Tibial artery (tissue), 4 donors: ENCODE measurements around the gene GAK.

Experiments used
- DNase-seq, 2 donors: peaks; one replicate each; pipeline ENCODE4 v3.0.0-alpha.2; 2019
- H3K27ac ChIP-seq, 2 donors: fragments of 200-600 bp; sonication (generic) in 1 of 2; 1 replicate in 1 of 2; 2 replicates in 1 of 2; pipeline ENCODE4 v1.5.1; 2018 to 2019; ENCODE audit warnings: mild to moderate bottlenecking in 1 of 2
- H3K27me3 ChIP-seq, 2 donors: fragments of 200-600 bp; sonication (generic) in 1 of 2; one replicate each; pipeline versions ENCODE4 v1.5.1 to v1.6.0; 2016 to 2019
- H3K36me3 ChIP-seq, 3 donors: fragments of 200-600 bp; sonication (generic) in 2 of 3; one replicate each; pipeline ENCODE4 v1.5.1; 2016 to 2019; ENCODE audit warnings: mild to moderate bottlenecking in 2 of 3
- H3K4me1 ChIP-seq, 4 donors: fragments of 200-600 bp; sonication (generic) in 2 of 4; 1 replicate in 3 of 4; 2 replicates in 1 of 4; pipeline ENCODE4 v1.5.1; 2016 to 2019
- H3K4me3 ChIP-seq, 2 donors: fragments of 200-600 bp; sonication (generic) in 1 of 2; 1 replicate in 1 of 2; 2 replicates in 1 of 2; pipeline ENCODE4 v1.5.1; 2018 to 2019; ENCODE audit warnings: mild to moderate bottlenecking in 2 of 2
- H3K9me3 ChIP-seq, 3 donors: fragments of 200-600 bp; sonication (generic) in 1 of 3; one replicate each; pipeline ENCODE4 v1.5.1; 2016 to 2019
- intact Hi-C: fragments of 100-400 bp; cut with DNase I; formaldehyde crosslinking; loops from one replicate; pipeline ENCODE4 v1.15.0; 2023; ENCODE audit warnings: low total_unique reads
- TF ChIP-seq, protein P1 (sequence below), 2 experiments: fragments of 200-600 bp in 1 of 2; fragments of 450-650 bp in 1 of 2; IDR thresholded peaks; one replicate each; pipeline ENCODE4 v1.5.1; 2017 to 2019; ENCODE audit warnings: antibody characterized with exemption in 2 of 2, mild to moderate bottlenecking in 1 of 2, moderate library complexity in 1 of 2

The GAK gene

DNA sequence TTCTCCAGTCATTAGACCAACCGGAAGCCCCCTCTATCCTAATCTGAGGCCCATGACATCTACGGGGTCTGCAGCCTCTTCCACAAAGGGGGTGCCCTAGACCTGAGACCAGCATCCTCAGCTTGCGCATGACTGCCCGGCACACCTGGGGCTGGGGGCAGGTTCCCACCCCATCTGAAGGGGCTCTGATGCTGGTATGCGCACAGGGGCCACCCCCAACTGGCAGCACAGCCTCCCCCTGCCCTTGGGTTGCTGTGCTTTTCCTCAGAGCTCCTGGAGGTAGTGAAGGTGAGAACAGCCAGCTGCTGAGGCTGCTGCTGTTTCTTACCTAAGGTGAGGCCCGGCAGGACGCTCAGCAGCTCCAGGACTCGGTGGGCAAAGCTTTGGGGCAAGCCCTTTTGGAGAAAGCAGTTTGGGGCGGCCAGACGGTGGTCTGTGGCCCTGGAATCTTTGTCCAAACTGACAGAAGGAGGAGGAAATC lies 87.3 kb downstream of the GAK start:
- TF ChIP-seq, protein P1, sequence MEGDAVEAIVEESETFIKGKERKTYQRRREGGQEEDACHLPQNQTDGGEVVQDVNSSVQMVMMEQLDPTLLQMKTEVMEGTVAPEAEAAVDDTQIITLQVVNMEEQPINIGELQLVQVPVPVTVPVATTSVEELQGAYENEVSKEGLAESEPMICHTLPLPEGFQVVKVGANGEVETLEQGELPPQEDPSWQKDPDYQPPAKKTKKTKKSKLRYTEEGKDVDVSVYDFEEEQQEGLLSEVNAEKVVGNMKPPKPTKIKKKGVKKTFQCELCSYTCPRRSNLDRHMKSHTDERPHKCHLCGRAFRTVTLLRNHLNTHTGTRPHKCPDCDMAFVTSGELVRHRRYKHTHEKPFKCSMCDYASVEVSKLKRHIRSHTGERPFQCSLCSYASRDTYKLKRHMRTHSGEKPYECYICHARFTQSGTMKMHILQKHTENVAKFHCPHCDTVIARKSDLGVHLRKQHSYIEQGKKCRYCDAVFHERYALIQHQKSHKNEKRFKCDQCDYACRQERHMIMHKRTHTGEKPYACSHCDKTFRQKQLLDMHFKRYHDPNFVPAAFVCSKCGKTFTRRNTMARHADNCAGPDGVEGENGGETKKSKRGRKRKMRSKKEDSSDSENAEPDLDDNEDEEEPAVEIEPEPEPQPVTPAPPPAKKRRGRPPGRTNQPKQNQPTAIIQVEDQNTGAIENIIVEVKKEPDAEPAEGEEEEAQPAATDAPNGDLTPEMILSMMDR (IDR thresholded peaks at IDR 0.05): no peak
- H3K36me3 ChIP-seq: peaks cover 8 to 24% (median 23%) of the 10 kb centered on the region in 3 donors
- H3K27ac ChIP-seq: no peak overlapping the region
- intact Hi-C loops: no loop called here
- H3K4me3 ChIP-seq: no peak overlapping the region
- no peak for DNase-seq
- no peaks in the 10 kb centered on the region for H3K4me1 ChIP-seq
- H3K27me3 ChIP-seq: no peaks in the 10 kb centered on the region
- H3K9me3 ChIP-seq: no peaks in the 10 kb centered on the region

DNA sequence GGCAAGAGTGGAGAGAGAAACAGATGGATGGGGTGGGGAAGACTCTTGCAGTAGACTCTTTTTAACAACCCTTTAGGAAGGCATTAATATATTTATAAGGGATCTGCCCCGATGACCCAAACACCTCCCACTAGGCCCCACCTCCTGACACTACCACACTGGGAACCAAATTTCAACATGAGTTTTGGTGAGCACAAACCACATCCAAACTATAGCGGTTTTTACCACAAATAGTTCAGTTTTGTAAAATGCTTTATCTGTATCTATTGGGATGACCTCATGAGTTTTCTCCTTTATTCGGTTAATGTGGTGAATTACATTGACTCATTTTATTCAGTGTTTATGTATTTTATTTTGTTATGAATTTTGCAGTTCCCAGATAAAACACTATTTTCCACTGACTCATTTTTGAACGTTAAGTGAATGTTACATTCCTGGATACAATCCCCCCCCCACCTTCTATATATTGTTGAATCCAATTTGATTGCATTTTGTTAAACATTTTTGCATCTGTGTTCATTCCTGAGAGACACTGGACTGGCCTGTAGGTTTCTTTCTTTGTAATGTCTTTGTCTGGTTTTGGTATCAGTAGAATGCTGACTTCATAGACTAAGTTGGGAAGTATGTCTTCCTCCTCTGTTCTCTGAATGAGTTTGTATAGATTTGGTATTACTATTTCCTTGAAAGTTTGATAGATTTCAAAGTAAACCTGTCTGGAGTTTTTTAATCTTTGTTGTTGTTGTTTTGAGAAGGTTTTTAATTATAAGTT lies 92.3 kb downstream of the GAK start:
- Histone ChIP-seq H3K4me3 (no peak overlapping the region), H3K27me3 (no peaks in the 10 kb centered on the region), H3K27ac (no peak overlapping the region), H3K4me1 (no peaks in the 10 kb centered on the region), H3K36me3 (peaks cover 0 to 4% (median 0%) of the 10 kb centered on the region in 3 donors), H3K9me3 (peaks cover 6 to 43% (median 31%) of the 10 kb centered on the region in 3 donors)
- TF ChIP-seq, protein P1 (IDR thresholded peaks at IDR 0.05): no peak
- DNase-seq: no peak
- intact Hi-C loops: no loop called here

DNA sequence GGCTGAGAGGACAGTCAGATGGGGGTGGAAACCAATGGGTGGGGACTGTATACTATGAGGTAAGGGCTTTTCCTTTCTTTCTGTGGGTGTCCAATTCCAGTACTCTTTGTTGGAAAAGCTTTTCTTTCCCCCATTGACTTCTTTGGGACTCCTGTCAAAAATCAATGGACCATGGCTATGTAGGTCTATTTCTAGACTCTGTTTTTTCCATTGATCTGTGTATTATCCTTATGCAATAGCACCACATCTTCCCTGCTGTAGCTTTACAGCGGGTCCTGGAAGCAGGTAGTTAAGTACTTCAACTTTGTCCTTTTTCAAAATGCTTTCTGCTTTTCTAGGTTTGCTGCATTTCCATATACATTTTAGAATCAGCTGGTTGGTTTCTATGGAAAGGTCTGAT lies 94.3 kb downstream of the GAK start:
- Histone ChIP-seq H3K27ac (no peak overlapping the region), H3K9me3 (peaks cover 6 to 43% (median 34%) of the 10 kb centered on the region in 3 donors), H3K36me3 (peaks cover 0 to 4% (median 0%) of the 10 kb centered on the region in 3 donors), H3K4me3 (no peak overlapping the region), H3K27me3 (peaks cover 0 to 2% of the 10 kb centered on the region in 2 donors), H3K4me1 (no peaks in the 10 kb centered on the region)
- intact Hi-C loops: no loop called here
- DNase-seq: no peak
- TF ChIP-seq, protein P1 (IDR thresholded peaks at IDR 0.05): no peak

DNA sequence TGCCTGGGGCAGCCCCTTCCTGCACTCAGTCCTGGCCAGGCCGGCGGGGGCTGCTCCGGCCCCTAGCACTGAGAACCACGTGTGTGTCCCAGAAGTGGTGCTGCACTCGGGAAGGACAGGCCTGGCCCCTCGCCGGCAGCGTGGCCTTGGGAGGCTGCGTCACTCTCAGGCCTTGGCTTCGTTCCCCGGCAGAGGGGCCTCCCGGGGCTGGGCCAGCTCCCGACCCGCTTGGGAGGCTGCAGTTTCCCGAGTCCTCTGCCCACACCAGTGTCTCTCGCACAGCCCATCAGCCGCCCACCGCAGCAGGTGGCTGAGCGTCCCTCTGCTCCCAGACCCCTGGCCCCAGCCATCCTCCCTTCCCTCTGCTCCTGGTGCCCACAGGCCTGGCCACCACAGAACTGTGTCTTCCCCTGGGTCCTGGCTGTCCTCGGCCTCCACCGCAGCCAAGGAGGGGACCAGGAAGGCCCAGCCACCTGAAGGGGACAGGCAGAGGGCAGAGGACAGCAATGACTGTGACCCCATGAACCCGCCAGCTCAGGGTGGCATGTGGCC lies 95.3 kb downstream of the GAK start:
- Histone ChIP-seq H3K36me3 (peaks cover 0 to 4% (median 0%) of the 10 kb centered on the region in 3 donors), H3K4me3 (no peak overlapping the region), H3K4me1 (no peaks in the 10 kb centered on the region), H3K9me3 (peaks cover 6 to 43% (median 43%) of the 10 kb centered on the region in 3 donors), H3K27ac (no peak overlapping the region), H3K27me3 (peaks cover 0 to 10% of the 10 kb centered on the region in 2 donors)
- intact Hi-C loops: no loop called here
- DNase-seq: no peak
- TF ChIP-seq, protein P1 (IDR thresholded peaks at IDR 0.05): no peak

DNA sequence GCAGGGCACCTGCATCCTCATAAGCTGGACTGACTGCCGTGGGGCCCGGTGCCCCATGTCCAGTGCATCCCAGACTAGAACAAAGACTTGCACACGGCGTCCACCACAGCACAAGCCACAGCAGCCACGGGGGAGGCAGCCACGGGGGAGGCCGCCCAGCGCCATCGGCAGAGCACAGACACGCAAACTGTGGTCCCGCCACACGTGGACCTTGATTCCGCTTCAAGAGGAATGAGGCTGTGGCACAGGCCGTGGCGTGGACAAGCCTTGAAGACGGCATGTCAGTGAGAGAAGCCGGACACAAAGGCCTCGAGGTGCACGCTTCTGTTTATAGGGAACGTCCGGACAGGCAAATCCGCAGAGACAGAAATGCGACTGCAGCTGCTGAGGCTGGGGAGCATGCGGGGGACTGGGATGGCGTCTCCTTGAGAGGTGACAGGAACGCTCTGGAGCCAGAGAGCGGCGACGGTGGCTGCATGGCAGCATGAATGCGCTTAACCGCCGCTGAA lies 96.1 kb downstream of the GAK start:
- Histone ChIP-seq H3K36me3 (peaks cover 0 to 4% (median 0%) of the 10 kb centered on the region in 3 donors), H3K4me3 (no peak overlapping the region), H3K27me3 (peaks cover 0 to 16% of the 10 kb centered on the region in 2 donors), H3K27ac (no peak overlapping the region), H3K9me3 (peaks cover 6 to 51% (median 50%) of the 10 kb centered on the region in 3 donors), H3K4me1 (no peaks in the 10 kb centered on the region)
- DNase-seq: no peak
- TF ChIP-seq, protein P1 (IDR thresholded peaks at IDR 0.05): no peak
- intact Hi-C loops: no loop called here
